ENCODE results near the gene CTAGE1.
"Not testable (repeated sequence)": the region's sequence is repeated elsewhere in the genome, so short reads cannot be mapped to it uniquely, and the experiment has no call there.

The CTAGE1 gene, protein sequence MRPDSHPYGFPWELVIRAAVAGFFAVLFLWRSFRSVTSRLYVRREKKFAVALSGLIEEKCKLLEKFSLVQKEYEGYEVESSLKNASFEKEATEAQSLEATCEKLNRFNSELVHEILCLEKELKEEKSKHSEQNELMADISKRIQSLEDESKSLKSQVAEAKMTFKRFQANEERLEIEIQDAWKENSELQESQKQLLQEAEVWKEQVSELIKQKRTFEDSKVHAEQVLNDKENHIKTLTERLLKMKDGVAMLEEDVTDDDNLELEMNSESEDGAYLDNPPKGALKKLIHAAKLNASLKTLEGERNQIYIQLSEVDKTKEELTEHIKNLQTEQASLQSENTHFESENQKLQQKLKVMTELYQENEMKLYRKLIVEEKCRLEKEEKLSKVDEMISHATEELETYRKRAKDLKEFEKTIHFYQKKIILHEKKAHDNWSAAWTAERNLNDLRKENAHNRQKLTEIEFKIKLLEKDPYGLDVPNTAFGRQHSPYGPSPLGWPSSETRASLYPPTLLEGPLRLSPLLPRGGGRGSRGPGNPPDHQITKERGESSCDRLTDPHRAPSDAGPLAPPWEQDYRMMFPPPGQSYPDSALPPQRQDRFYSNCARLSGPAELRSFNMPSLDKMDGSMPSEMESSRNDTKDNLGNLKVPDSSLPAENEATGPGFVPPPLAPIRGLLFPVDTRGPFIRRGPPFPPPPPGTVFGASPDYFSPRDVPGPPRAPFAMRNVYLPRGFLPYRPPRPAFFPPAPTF

DNA sequence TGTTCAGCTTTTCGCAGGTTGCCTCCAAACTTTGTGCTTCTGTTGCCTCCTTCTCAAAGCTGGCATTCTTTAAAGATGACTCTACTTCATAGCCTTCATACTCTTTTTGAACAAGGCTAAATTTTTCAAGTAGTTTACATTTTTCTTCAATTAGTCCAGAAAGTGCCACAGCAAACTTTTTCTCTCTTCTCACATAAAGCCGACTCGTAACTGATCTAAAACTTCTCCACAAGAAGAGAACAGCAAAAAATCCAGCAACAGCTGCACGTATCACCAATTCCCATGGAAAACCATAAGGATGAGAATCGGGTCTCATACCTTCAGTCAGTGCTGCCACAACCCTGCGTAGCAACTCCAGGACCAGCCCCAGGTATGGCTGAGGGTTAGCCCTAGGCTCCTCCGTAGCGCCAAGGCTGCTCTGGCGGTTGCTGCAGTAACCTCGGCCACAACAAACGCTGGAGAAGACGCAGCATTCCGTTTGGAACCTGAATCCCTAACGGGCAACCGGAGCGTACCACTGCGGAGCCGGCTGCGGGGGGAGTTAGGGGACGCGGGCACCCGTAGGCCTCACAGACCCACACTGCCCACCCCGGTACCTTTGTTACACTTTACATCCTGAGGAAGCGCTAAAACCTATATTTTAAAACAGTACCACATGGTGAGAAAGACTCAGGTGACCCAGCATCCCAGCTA lies at the start of gene CTAGE1:
Gene CTAGE1 (minus strand): TSS at position 420 of the 693 bp plus-strand sequence. CDS start 104 bp downstream, at position 316.
- DNase-seq: no peak

DNA sequence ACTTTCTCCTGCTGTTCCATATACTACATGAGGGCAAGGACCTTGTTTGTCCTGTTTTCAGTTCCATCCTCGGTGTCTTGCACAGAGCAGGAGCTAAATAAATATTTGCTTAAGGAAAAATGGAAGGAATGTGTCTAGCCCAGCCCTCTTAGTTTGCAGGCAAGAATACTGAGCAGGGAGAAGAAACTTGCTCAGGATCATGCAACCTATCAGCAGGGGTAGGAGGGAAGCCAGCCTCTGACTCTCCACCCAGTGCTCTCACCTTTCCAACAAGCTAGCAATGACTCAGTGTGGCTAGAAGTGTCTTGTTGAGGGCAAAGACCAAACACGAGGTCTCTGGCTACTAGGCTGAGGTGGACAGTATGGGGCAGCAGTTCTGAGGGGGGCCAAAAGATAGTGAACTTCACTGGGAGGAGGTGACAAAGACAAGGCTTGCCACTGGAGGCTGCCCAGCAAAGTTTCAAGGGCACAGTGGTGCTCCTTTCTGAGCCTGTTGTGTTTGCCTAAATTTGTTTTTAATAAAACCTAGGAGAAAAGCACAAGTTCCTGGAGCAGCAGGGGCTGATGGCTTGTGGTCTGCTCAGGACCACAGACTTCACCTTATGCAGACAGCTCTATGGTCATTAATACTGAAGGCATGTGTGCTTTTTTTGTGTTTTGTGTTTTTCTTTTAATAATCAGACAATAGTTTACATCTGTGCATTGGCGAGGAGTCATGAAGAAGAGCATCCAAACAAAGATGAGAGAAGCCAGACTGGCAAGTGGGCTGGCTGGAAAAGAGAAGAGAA lies 49.1 kb upstream of the CTAGE1 start:
- no peak for DNase-seq

DNA sequence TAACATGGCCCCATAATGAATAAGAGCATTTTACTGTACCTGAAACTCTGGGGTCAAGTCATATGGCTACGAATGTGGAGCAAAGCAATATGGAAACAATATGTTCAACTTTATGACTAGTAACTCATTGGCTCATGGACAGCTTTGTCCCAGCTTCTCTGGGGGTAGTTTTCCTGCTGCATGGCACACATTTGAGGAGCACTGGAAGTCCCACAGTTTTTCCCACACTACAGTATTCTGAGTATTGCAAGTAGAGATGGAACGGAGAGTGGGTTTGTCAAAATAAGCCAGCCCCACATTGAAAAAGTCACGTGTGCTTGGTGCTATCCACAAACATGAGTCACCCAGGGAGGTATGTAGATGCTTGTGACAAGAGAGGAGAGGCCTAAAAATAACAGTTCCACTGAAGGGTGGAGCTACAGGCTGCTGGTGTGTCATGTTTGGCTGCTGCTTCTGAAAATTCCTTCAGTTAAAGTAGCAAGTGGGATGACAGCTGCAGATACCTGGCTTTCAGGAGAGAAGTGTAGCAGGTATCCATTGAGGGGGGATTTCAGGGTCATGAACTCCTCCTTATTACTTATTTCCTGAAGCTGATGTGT lies 48.2 kb upstream of the CTAGE1 start:
- no peak for DNase-seq

DNA sequence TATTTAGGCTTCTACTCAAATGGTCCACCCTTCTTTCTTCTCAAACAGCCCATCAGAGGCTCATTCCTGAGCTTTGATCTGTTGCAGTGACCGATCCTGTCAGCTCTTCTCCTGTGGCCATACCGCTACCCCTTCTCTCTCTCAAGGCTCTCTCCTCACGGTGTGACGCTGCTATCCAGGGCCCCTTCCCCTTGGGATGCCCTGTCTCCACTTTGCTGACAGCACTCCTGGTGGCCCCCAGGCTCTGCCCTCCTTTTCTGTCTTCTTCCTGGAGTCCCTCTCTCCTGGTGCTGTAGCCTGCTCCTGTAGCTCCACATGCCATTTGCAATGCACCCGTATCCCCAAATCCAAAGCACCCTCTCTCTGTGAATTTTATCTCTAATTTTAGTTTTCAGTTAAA lies 45.4 kb upstream of the CTAGE1 start:
- no peak for DNase-seq

DNA sequence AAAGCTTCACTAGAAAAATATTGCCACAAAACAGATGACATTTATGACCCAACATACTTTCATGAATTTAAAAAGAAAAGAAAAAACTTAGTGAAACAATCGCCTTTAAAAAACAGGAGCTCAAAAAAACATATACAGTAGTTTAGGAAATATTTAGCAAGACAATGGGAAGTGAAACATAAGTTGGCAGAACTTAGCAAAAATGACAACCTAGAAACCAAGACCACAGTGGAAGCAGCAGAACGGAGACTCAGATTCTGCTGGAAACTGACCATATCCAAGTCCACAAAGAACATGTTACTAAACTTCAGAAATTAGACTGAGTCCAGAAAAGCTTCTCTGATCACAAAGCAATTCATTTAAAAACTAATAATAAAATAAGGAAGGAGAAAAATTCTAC lies 41.8 kb upstream of the CTAGE1 start:
- DNase-seq: no peak

DNA sequence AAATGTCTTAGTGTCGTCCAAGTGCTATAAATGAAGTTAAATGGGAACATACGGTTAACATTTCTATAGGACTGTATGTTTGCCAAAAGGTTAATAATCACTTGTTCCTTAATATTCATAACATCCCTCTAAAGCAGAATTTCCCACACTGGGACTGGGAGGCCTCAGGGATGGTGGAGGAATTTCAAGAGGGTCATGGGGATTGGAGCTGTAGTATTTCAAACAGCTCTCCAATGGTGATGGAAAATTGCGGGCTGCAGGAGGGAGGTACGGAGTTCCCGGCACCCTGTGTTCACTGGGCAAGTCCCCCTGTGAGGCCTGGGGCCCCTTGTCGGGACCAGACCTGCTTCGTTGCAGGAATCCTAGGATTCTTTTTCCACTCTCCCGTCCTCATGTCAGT lies 39.8 kb upstream of the CTAGE1 start:
- no peak for DNase-seq

DNA sequence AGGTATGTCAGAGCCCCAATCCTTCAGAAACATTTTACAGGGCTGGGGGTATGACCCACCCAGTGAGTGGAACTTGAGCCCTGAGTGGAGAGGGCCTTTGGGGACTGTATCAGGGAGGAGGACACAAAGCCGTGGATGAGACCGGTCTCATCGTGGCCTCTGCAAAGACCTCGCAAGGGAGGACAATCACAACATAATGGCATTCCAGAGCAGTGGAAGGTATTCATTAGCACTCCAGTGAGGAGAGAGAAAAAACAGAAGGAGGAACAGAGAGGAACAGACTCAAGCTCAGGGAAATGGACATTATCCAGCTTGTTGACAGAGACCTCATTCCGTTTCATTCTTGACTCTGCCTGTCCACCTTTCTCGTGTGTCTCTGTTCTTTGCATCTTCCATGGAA lies 38.8 kb upstream of the CTAGE1 start:
- no peak for DNase-seq

DNA sequence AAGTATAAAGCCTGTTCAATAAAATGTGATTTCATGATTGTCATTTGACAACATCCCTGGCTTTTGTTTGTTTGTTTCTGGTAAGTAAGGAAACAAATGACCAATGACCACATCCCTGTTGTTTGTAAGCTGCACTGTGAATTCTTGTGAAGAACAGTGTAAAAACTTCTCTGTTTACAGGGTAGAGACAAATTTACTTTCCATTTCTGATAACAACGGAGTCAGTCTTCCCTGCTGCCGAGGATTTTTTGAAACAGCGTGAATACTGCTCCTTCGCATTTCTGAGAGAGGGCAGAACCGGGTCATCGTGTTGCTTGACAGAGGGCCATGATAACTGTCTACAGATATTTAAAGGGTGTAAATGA lies 38.4 kb upstream of the CTAGE1 start:
- no peak for DNase-seq

DNA sequence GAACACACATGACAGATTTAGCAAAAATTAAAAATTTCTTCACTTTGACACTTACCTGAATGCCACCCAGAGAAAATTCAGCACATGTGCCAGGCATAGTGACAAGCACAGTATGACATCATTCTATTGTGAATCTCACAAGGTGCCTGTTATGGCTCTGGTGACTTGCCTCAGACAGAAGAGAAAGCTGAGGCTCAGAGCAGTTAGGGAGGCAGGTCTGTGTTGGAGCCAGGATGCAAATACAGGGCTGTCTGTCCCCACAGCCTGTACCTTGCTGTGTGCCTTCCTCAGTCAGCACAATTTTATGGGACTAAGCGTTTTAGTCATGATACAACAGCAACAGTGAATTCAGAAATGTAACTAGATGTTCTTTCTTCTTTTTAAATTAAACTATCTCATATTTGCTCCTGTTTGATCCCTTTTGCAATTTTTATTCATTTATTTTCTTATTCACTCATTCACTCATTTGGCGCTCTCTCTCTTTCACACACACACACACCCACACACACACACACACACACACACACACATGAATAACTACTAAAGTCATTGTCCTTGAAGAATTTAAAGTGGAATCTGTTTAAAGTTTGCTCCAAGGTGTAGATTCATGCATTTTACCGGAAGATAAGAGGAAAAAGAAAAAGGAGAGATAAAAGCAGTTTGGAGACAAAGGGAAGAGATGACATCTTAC lies 37.9 kb upstream of the CTAGE1 start:
- DNase-seq: no peak

DNA sequence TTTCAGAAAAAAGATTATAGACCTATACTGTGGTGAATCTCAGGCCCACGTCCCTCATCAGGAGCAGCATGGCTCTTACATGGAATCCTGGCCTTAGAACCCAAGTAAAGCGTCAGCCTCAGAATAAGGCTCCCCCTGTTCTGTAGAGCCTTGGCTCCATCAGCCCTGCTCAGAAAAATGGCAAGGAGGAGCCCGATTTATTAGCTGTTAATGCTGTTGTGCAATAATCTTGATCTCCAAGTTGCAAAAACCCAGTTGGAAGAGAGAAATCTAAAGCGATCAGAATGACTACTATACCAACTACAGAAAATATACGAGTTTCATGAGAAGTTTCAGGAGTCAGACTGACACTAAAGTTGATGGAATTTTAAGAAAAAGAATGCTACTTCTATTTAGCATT lies 35.6 kb upstream of the CTAGE1 start:
- no peak for DNase-seq

DNA sequence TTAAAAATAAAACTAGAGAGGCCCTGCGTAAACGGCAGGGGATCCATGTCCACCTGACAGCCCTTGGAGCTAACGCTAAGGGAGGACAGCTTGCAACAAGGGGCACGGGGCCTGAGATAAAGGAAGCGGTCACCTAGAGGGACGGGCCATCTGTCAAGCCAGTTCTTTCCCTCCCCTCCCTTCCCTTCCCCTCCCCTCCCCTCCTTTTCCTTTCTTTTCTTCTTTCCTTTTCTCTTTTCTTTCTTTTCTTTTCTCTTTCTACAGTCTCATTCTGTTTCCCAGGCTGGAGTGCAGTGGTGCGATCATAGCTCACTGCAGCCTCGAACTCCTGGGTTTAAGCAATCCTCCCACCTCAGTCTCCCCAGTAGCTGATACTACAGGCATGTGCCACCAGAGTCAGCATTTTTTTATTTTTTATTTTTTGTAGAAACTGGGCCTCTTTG lies 34.5 kb upstream of the CTAGE1 start:
- no peak for DNase-seq

DNA sequence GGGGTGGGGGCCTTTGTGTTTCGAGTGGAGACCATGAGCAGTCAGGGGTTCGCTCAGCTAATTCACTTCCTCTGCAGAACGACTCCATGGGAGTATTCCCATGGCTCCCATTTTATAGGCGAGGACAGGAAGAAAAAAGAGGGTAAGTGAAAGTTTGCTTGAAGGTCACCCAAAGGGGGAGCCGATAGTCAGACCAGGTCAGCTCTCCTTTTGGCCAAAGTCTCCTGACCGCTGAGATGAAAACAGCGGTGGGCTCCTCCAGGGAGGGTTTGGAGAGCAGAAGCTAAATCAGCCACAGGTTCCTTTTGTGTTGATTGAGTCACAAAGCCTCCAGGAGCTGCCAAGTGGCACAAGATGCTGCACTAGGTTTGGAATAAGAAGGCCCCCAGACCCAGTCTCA lies 34.1 kb upstream of the CTAGE1 start:
- no peak for DNase-seq

DNA sequence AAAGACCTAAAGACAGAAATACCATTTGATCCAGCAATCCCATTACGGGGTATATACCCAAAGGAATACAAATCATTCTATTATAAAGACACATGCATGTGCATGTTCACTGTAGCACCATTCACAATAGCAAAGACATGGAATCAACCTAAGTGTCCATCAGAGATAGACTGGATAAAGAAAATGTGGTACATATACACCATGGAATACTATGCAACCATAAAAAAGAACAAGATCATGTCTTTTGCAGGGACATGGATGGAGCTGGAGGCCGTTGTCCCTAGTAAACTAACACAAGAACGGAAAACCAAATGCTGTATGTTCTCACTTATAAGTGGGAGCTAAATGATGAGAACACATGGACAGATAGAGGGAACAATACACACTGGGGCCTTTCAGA lies 33.1 kb upstream of the CTAGE1 start:
- DNase-seq: not testable (repeated sequence)

DNA sequence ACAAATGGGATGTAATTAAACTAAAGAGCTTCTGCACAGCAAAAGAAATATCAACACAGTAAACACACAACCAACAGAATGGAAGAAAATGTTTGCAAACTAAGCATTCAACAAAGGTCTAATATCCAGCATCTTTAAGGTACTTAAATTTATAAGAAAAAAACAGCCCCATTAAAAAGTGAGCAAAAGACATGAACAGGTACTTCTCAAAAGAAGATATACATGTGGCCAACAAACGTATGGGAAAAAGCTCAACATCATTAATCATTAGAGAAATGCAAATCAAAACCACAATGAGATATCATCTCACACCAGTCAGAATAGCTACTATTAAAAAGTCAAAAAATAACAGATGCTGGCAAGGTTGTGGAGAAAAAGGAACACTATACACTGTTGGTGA lies 32.6 kb upstream of the CTAGE1 start:
- not testable (repeated sequence) for DNase-seq

DNA sequence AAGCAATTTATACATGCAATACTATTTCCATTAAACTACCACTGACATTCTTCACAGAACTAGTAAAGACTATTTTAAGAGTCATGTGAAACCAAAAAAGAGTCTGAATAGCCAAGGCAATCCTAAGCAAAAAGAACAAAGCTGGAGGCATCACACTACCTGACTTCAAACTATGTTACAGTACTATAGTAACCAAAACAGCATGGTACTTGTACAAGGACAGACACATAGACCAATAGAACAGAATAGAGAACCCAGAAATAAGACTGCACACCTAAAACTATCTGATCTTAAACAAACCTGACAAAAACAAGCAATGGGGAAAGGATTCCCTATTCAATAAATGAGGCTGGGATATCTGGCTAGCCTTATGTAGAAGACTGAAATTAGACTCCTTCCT lies 32.0 kb upstream of the CTAGE1 start:
- DNase-seq: not testable (repeated sequence)

DNA sequence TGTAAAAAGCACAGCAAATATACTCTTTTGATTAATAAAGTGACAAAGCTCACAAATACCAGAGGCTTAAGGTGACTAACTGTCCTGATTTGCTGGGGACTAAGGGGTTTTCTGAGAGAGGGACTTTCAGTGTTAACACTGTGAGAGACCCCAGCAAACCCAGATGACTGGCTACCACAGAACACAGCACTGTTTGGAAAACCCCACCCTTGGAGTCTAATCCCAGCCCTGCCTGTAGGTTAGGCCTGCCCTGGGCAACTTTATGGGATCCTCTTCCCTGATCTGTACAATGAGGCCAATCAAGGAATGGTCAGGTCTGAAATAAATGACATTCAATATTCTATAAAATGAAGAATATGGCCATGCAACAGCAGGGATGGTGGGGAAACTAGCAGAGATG lies 30.5 kb upstream of the CTAGE1 start:
- no peak for DNase-seq

DNA sequence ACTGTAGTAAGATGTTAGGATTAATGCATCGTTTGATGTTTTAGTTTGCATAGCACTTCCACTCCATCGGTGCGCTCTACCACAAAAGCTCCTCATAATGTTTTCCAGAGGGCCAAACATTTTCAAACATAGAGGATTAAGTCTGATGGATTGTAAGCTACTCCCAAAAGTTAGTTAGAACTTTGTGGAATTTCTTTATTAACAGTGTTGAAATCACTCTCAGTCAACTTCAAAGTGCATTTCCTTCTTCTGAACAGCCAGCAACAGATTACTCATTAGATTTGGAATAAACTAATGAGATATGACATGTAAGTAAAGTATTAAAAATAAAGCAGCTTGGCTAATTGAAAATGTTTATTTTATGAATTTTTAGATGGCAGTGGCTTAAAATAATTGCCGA lies 30.1 kb upstream of the CTAGE1 start:
- no peak for DNase-seq

DNA sequence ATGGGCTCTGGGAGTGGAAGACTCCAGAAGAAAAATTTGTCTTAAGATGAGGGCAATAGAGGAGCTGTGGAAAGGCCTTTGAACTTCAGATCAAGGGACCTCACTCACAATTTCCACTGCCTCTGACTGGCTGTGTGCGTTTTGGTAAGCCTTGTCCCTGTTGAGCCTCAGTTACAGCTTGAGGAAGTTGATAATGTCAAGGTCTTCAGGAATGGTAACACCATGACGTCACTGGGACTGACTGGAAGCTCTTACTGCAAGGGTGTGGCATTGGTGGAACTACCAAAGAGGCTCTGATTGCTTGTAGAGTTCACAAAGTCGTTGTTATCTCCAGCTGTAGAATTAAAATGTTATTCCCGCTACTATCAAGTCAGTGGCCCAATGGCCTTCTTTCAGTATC lies 29.2 kb upstream of the CTAGE1 start:
- no peak for DNase-seq

DNA sequence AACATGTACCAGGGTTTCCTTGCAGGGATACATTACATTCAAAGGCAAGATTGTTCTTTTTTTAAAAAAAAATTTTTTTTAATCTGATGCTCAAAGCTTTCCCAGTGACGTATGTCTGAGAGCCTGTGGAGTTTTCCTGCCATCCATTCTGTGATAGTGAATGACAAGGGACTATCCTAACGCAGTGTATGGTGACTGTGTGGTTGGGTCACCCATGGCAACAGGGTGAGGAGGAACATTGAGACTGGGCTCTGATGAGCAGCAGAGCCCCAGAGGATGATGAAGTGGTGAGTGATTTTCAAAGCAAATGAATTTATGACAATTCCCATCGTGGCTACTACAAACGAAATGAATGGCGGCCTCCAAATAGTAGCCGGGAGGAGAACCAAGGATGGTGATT lies 28.6 kb upstream of the CTAGE1 start:
- no peak for DNase-seq

DNA sequence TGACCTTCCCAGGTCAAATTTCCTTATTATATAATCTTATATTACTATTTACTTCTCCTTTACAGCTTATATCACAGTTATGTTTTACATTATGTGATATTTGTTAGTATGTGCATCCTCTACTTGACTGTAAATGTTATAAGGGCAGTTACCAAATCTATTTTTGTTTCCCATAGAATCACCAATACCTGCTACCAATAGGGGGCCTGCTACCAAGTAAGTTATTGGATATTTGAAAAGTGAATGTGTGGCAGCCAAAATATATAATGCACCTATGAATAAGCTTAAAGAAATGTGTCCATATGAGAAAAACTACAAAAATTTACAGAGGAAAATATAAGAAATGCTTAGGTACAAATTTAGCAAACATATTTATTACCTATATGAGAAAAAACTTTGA lies 23.9 kb upstream of the CTAGE1 start:
- no peak for DNase-seq

DNA sequence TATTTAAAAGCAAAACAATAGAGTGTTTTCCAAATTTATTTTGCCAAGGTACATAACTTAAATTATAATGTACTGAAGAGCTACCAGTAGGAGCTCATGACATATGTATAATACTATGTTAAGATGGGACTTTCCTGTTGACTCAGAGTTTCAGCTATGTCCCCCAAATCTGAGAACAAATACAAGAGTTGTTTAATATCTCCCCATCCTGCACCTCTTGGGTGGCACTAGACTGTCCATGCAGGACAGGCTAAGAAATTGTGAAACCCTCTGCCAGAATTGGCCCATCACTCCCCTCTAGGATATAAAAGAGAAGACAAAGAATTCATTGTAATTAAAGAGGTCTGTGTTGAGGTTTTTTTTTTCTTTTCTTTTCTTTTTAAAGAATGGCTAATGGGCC lies 21.7 kb upstream of the CTAGE1 start:
- no peak for DNase-seq

DNA sequence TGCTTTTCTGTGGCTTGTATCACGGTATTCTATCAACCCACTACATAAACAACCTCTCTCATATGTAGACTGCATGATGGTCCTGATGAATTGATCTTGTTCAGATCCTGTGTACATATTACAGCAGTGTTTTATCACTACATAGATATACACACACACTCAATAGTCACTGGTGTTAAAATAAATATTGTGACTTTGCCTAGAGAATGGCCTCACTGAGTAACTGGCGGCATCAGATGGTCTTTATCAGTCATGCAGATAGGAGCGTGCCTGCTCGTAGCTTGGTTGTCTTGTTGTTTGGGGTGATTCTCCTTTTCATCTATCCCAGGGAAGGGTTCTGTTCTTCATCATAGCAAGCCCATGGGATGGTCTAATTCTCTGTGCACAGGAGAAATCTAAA lies 18.4 kb upstream of the CTAGE1 start:
- no peak for DNase-seq
